Loucy (cell line): ENCODE data around the gene NUDT2.

ENCODE experiments used
- H2AFZ ChIP-seq: fragments of 200-600 bp; sonication (generic); 2 replicates; pipeline ENCODE4 v1.6.0; 2016; ENCODE audit warnings: antibody characterized with exemption, mild to moderate bottlenecking, low read length, moderate library complexity
- H3F3A ChIP-seq: fragments of 200-600 bp; 2 replicates; pipeline ENCODE4 v1.6.0; 2016; ENCODE audit warnings: antibody characterized with exemption, low read depth, mild to moderate bottlenecking
- H3K27me3 ChIP-seq: fragments of 200-600 bp; sonication (generic); 2 replicates; pipeline ENCODE4 v1.6.1; 2014; ENCODE audit warnings: low read length, mild to moderate bottlenecking; ENCODE audit not compliant: insufficient read depth, poor library complexity, severe bottlenecking
- H3K36me3 ChIP-seq: fragments of 200-600 bp; sonication (generic); 2 replicates; pipeline ENCODE4 v1.6.1; 2016; ENCODE audit warnings: low read length; ENCODE audit not compliant: insufficient read depth
- H3K4me1 ChIP-seq: fragments of 200-600 bp; sonication (generic); 2 replicates; pipeline ENCODE4 v1.5.1; 2014; ENCODE audit warnings: low read length, mild to moderate bottlenecking; ENCODE audit not compliant: insufficient read depth, poor library complexity, severe bottlenecking
- H3K4me2 ChIP-seq: fragments of 200-600 bp; sonication (generic); 2 replicates; pipeline ENCODE4 v1.6.0; 2014; ENCODE audit warnings: antibody characterized with exemption, low read length, low read depth, mild to moderate bottlenecking; ENCODE audit not compliant: poor library complexity, severe bottlenecking
- H3K4me3 ChIP-seq: fragments of 200-600 bp; sonication (generic); 2 replicates; pipeline ENCODE4 v1.5.1; 2014; ENCODE audit warnings: low read length, mild to moderate bottlenecking, mixed read lengths; ENCODE audit not compliant: poor library complexity, severe bottlenecking
- H3K79me2 ChIP-seq: fragments of 200-600 bp; sonication (generic); 2 replicates; pipeline ENCODE4 v1.6.1; 2014; ENCODE audit warnings: low read length; ENCODE audit not compliant: insufficient read depth
- H3K9ac ChIP-seq: fragments of 200-600 bp; sonication (generic); 2 replicates; pipeline ENCODE4 v1.6.0; 2014; ENCODE audit warnings: mild to moderate bottlenecking, low read depth, low read length, moderate library complexity; ENCODE audit not compliant: poor library complexity, severe bottlenecking
- H3K9me2 ChIP-seq: fragments of 200-600 bp; sonication (generic); replicated peaks from 2 replicates; pipeline ENCODE4 v1.6.1; 2016; ENCODE audit warnings: low read depth, low read length, mixed read lengths
- H3K9me3 ChIP-seq: fragments of 200-600 bp; sonication (generic); 2 replicates; pipeline ENCODE4 v1.6.1; 2014; ENCODE audit warnings: mild to moderate bottlenecking, antibody characterized with exemption, low read length, low read depth; ENCODE audit not compliant: insufficient read depth
- H4K20me1 ChIP-seq: fragments of 200-600 bp; sonication (generic); 2 replicates; pipeline ENCODE4 v1.6.0; 2014; ENCODE audit warnings: antibody characterized with exemption, low read length, mild to moderate bottlenecking; ENCODE audit not compliant: insufficient read depth, poor library complexity, severe bottlenecking
- CTCF ChIP-seq: fragments of 200-600 bp; sonication (generic); conservative IDR thresholded peaks from 2 replicates; pipeline ENCODE4 v1.5.1; 2014; ENCODE audit warnings: mild to moderate bottlenecking, antibody characterized with exemption, low read length
- EZH2phosphoT487 ChIP-seq: fragments of 200-600 bp; IDR thresholded peaks from 2 replicates; pipeline ENCODE4 v1.6.1; 2018; ENCODE audit warnings: antibody characterized with exemption, mild to moderate bottlenecking, moderate library complexity, borderline replicate concordance

The NUDT2 gene

GRCh38 chr9:34343605-34344004 lies 14.2 kb downstream of the NUDT2 start:
- H3K4me3 ChIP-seq = no peak overlapping the region
- no peaks in the 10 kb centered on the region for H3K4me1 ChIP-seq
- no peaks in the 10 kb centered on the region for H3K79me2 ChIP-seq
- no peaks in the 10 kb centered on the region for H3K9me2 ChIP-seq
- H3F3A ChIP-seq = no peaks in the 10 kb centered on the region
- H3K9ac ChIP-seq = no peak overlapping the region
- no peaks in the 10 kb centered on the region for H3K9me3 ChIP-seq
- H2AFZ ChIP-seq = no peak overlapping the region
- H3K27me3 ChIP-seq = no peaks in the 10 kb centered on the region
- no peak overlapping the region for H3K4me2 ChIP-seq
- TF ChIP-seq EZH2phosphoT487 = no peak
- no peak for TF ChIP-seq CTCF
- peaks cover 28% of the 10 kb centered on the region; the same call in 1 of the 2 replicates for H3K36me3 ChIP-seq
- H4K20me1 ChIP-seq = no peaks in the 10 kb centered on the region

GRCh38 chr9:34346873-34347799 lies 17.8 kb downstream of the NUDT2 start:
- Histone ChIP-seq H3K4me1 (no peaks in the 10 kb centered on the region), H3K9me2 (no peaks in the 10 kb centered on the region), H3F3A (no peaks in the 10 kb centered on the region), H3K9me3 (no peaks in the 10 kb centered on the region), H4K20me1 (no peaks in the 10 kb centered on the region), H3K4me2 (no peak overlapping the region), H3K79me2 (no peaks in the 10 kb centered on the region), H2AFZ (no peak overlapping the region), H3K27me3 (no peaks in the 10 kb centered on the region), H3K4me3 (no peak overlapping the region), H3K36me3 (peaks cover 9% of the 10 kb centered on the region; the same call in 1 of the 2 replicates), H3K9ac (no peak overlapping the region)
- no peak for TF ChIP-seq EZH2phosphoT487
- TF ChIP-seq CTCF = no peak

- no peaks in the 10 kb centered on the region for H4K20me1 ChIP-seq
- H3K9me3 ChIP-seq = no peaks in the 10 kb centered on the region
- H3K36me3 ChIP-seq = peaks cover 9% of the 10 kb centered on the region; the same call in 1 of the 2 replicates
- no peaks in the 10 kb centered on the region for H3F3A ChIP-seq
- no peak overlapping the region for H3K9ac ChIP-seq
- no peak for TF ChIP-seq CTCF
- no peak for TF ChIP-seq EZH2phosphoT487
- H3K27me3 ChIP-seq = no peaks in the 10 kb centered on the region
- no peak overlapping the region for H3K4me3 ChIP-seq
- no peaks in the 10 kb centered on the region for H3K4me1 ChIP-seq
- no peak overlapping the region for H3K4me2 ChIP-seq
- H2AFZ ChIP-seq = no peak overlapping the region
- no peaks in the 10 kb centered on the region for H3K79me2 ChIP-seq
- H3K9me2 ChIP-seq = no peaks in the 10 kb centered on the region
These were observed 18.4 kb downstream of the NUDT2 start for GRCh38 chr9:34347800-34348158.
